Measurements from ENCODE around the gene CNTF.
A peak's percentile ranks its signal among the peaks of the same experiment; 100 is the strongest.

DNA sequence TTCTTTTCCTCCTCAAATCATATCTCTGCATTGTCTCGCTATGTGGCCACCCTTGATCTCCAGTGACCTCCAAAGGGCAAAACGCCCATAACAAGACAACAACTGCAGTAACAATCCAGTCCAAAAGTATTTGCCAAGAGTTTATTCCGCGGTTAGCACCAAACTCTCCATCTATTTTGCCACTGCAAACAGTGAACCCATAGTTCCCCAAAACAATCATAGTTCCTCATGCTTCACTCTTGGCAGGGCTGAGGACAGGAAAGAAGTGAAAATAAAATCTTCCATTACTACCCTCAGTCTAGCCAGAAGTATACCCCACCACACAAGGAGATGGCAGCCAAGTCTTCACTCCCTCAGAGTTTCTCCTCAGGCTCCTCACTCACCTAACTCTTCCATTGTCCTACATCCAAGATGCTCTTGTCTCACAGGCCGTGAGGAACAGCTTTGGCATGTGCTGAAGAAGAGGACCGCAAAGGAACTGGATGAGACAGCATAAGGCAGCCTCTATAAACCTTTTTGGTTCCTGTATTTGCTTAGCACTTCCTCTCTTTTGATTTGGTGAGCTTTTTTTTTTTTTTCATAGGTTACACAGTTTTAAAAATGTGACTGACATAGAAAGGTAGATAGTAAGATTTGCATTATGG, 47.0 kb upstream of the CNTF start, which contains the start of gene LPXN:
- TF ChIP-seq, protein P1, sequence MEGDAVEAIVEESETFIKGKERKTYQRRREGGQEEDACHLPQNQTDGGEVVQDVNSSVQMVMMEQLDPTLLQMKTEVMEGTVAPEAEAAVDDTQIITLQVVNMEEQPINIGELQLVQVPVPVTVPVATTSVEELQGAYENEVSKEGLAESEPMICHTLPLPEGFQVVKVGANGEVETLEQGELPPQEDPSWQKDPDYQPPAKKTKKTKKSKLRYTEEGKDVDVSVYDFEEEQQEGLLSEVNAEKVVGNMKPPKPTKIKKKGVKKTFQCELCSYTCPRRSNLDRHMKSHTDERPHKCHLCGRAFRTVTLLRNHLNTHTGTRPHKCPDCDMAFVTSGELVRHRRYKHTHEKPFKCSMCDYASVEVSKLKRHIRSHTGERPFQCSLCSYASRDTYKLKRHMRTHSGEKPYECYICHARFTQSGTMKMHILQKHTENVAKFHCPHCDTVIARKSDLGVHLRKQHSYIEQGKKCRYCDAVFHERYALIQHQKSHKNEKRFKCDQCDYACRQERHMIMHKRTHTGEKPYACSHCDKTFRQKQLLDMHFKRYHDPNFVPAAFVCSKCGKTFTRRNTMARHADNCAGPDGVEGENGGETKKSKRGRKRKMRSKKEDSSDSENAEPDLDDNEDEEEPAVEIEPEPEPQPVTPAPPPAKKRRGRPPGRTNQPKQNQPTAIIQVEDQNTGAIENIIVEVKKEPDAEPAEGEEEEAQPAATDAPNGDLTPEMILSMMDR (IDR thresholded peaks at IDR 0.05; ENCODE audit: low read length) = peak; percentile 29; the same call in 1 of the 2 replicates
- TF ChIP-seq EZH2 (IDR thresholded peaks at IDR 0.05; ENCODE audit: borderline replicate concordance, low read length) = no peak
